Heart left ventricle (tissue), 16 donors: ENCODE results near the gene PLCB2. TPM values are rescaled to one million over a fixed set of nuclear protein-coding genes. Genes with fewer than 3 reads are reported as not detected.

ENCODE experiments used
- ATAC-seq, 4 donors: fragments of 200-7000 bp; cut with Tn5 transposase; one replicate each; pipeline ENCODE4 v1.9.1; 2020 to 2022; ENCODE audit warnings: moderate library complexity in 4 of 4, mild to moderate bottlenecking in 3 of 4, moderate number of reproducible peaks in 1 of 4
- DNase-seq, 5 donors: peaks; one replicate each; pipeline ENCODE4 v3.0.0-alpha.2; 2020
- H3K27ac ChIP-seq, 12 donors: fragments of 200-600 bp; sonication (generic) in 4 of 12; one replicate each; pipeline versions ENCODE4 v1.5.0 to v1.8.0; 2016 to 2022; ENCODE audit warnings: mild to moderate bottlenecking in 2 of 12
- H3K27me3 ChIP-seq, 9 donors: fragments of 200-600 bp; sonication (generic) in 2 of 9; one replicate each; pipeline versions ENCODE4 v1.5.1 to v1.8.0; 2016 to 2022; ENCODE audit warnings: mild to moderate bottlenecking in 3 of 9
- H3K36me3 ChIP-seq, 9 donors: fragments of 200-600 bp; sonication (generic) in 2 of 9; one replicate each; pipeline versions ENCODE4 v1.5.0 to v1.8.0; 2018 to 2022; ENCODE audit warnings: mild to moderate bottlenecking in 2 of 9
- H3K4me1 ChIP-seq, 12 donors: fragments of 200-600 bp; sonication (generic) in 4 of 12; one replicate each; pipeline versions ENCODE4 v1.5.0 to v1.8.0; 2016 to 2022; ENCODE audit warnings: mild to moderate bottlenecking in 3 of 12
- H3K4me3 ChIP-seq, 12 donors: fragments of 200-600 bp; sonication (generic) in 4 of 12; one replicate each; pipeline versions ENCODE4 v1.5.0 to v1.8.0; 2017 to 2022; ENCODE audit warnings: mild to moderate bottlenecking in 9 of 12, moderate library complexity in 4 of 12
- H3K9me3 ChIP-seq, 12 donors: fragments of 200-600 bp; sonication (generic) in 4 of 12; one replicate each; pipeline versions ENCODE4 v1.5.0 to v1.8.0; 2016 to 2022; ENCODE audit warnings: mild to moderate bottlenecking in 1 of 12
- CTCF ChIP-seq, 12 donors: fragments of 200-600 bp; sonication (generic) in 4 of 12; IDR thresholded peaks; one replicate each; pipeline versions ENCODE4 v1.5.0 to v1.8.0; 2018 to 2022; ENCODE audit warnings: antibody characterized with exemption in 12 of 12, mild to moderate bottlenecking in 5 of 12
- POLR2A ChIP-seq, 2 donors: fragments of 450-650 bp; IDR thresholded peaks; one replicate each; pipeline ENCODE4 v1.6.1; 2017; ENCODE audit warnings: antibody characterized with exemption in 2 of 2, mild to moderate bottlenecking in 2 of 2, moderate library complexity in 2 of 2
- WGBS, 4 donors: extraction: QIAGEN DNeasy Blood & Tissue Kit in 2 of 4; methylation state at CpG; one replicate each; pipeline versions ENCODE4 v1.1.5 to v1.1.7; 2013 to 2018; 5-methylcytosine and 5-hydroxymethylcytosine counted together
- intact Hi-C, 10 donors: fragments of 100-400 bp; cut with DNase I; formaldehyde crosslinking; loops; one replicate each; pipeline versions ENCODE4 v1.11.1 to v1.14.2; 2022
- polyA plus RNA-seq, 2 donors: library from polyadenylated mRNA; stranded (reverse); fragments of 200-250 nt; gene quantifications; one replicate each; pipeline ENCODE4 v1.2.3, GENCODE V29; 2013
- total RNA-seq, 9 donors: library from RNA; depleted of rRNA in 2 of 9; stranded (reverse); fragments of >200 nt in 2 of 9; fragmentation: NEBNext Ultra II Directional in 3 of 9; extraction: Animal tissue kit (Norgen Biotek cat#: 25700) in 3 of 9; gene quantifications; one replicate each; pipeline versions ENCODE4 v1.1.0 to v1.2.4, GENCODE V29; 2016 to 2023
- donor health status: ischemic (EF 13 %, LVEDD 7.1; RV severe dilation, severe dysfunction).
- donor health status: healthy with polysubstance abuse.
- donor health status: DM: no; HTN: yes; CAD: no.
- donor health status: DM: no; HTN: no; CAD: no.
- donor health status: ischemic (EF 25% LVEDD 6.9; RV normal size, moderate dysfunction).
- donor health status: ischemic (EF 25% LVEDD 5.7; RV mildly dilated, moderate dysfunction).
- donor health status: healthy.
- donor health status: DM: yes; HTN: yes; CAD: no.
- donor health status: ischemic (EF 35%, LVEDD 5.7; RV mildly dilated, moderate dysfunction).
- donor health status: nonischemic (EF 11% LVEDD 7.7; RV severe dilation, severe dysfunction).
- donor health status: DM: yes; HTN: yes; CAD: no.
- donor health status: PGD.
- donor health status: ischemic (EF 29% LVEDD 5.4; RV normal size, mild dysfunction).
- donor health status: nonischemic (EF 23%, LVEDD 6.1; RV moderate dilation, normal function).

Gene PLCB2
- total and polyA plus RNA-seq, 11 donors, result 1.6 to 46.2 (median 4.8) TPM

- Histone ChIP-seq H3K27ac (peak overlapping the region in 5 of 12 donors; percentile 11 to 86 (median 44)), H3K4me3 (no peak overlapping the region), H3K36me3 (no peaks in the 10 kb centered on the region), H3K9me3 (no peaks in the 10 kb centered on the region), H3K27me3 (no peaks in the 10 kb centered on the region), H3K4me1 (peaks cover 0 to 34% (median 21%) of the 10 kb centered on the region in 12 donors)
- intact Hi-C loops, result loop anchor here in 9 of 10 donors (2.0 to 5.0 kb wide), 6 partner anchors 46 to 571 kb away; partner anchors contain the start of gene VPS18 (in 1 of the 9)
- WGBS, 4 donors, result 0 to 1% (median 1%) methylated on average over 2 of the region's 2 CpGs
- TF ChIP-seq CTCF (IDR thresholded peaks at IDR 0.05), result peak; percentile 86 to 94 (median 89)
- no peak for TF ChIP-seq POLR2A (IDR thresholded peaks at IDR 0.05)
- DNase-seq (peak in 3 of 5 donors; percentile 9 to 65 (median 55)), ATAC-seq (peak in 1 of 4 donors; percentile 28)
Observed at GRCh38 chr15:40320931-40321371, 13.2 kb upstream of the PLCB2 start.

GRCh38 chr15:40320409-40320808 is 12.7 kb upstream of the PLCB2 start:
- ATAC-seq (no peak), DNase-seq (no peak)
- WGBS, 4 donors, result 95 to 100% (median 99%) methylated on average over 1 of the region's 1 CpG
- Histone ChIP-seq H3K27me3 (no peaks in the 10 kb centered on the region), H3K9me3 (no peaks in the 10 kb centered on the region), H3K27ac (peak overlapping the region in 1 of 12 donors; percentile 86), H3K4me3 (no peak overlapping the region), H3K36me3 (no peaks in the 10 kb centered on the region), H3K4me1 (peaks cover 0 to 29% (median 15%) of the 10 kb centered on the region in 12 donors)
- intact Hi-C loops, result loop anchor here in 9 of 10 donors (2.0 to 5.0 kb wide), 6 partner anchors 47 to 572 kb away; partner anchors contain the start of gene VPS18 (in 1 of the 9)
- TF ChIP-seq POLR2A (IDR thresholded peaks at IDR 0.05) (no peak), CTCF (IDR thresholded peaks at IDR 0.05) (no peak)

- Histone ChIP-seq H3K4me3 (no peak overlapping the region), H3K9me3 (no peaks in the 10 kb centered on the region), H3K4me1 (peaks cover 0 to 25% (median 6%) of the 10 kb centered on the region in 12 donors), H3K36me3 (no peaks in the 10 kb centered on the region), H3K27me3 (peaks cover 0 to under 1% (median 0%) of the 10 kb centered on the region in 9 donors), H3K27ac (no peak overlapping the region)
- intact Hi-C loops, result loop anchor here in 2 of 10 donors (10.0 kb wide), 2 partner anchors 83 to 107 kb away; partner anchors contain the start of gene PAK6 (in 1 of the 2)
- no peak for TF ChIP-seq CTCF (IDR thresholded peaks at IDR 0.05)
- no peak for TF ChIP-seq POLR2A (IDR thresholded peaks at IDR 0.05)
- 71 to 86% (median 80%) methylated on average over 4 of the region's 4 CpGs for WGBS, 4 donors
- DNase-seq, result no peak
- ATAC-seq, result no peak
Observed at GRCh38 chr15:40317580-40317979, 9.8 kb upstream of the PLCB2 start.

GRCh38 chr15:40316931-40317330 is 9.2 kb upstream of the PLCB2 start:
- H3K4me3 ChIP-seq, result no peak overlapping the region
- WGBS, 4 donors, result 83 to 89% (median 84%) methylated on average over 3 of the region's 3 CpGs
- peaks cover 0 to 23% (median 6%) of the 10 kb centered on the region in 12 donors for H3K4me1 ChIP-seq
- H3K36me3 ChIP-seq, result no peaks in the 10 kb centered on the region
- ATAC-seq (no peak), DNase-seq (no peak)
- intact Hi-C loops, result loop anchor here in 2 of 10 donors (10.0 kb wide), 2 partner anchors 82 to 108 kb away; partner anchors contain the start of gene PAK6 (in 1 of the 2)
- TF ChIP-seq CTCF (IDR thresholded peaks at IDR 0.05), result no peak
- no peak for TF ChIP-seq POLR2A (IDR thresholded peaks at IDR 0.05)
- H3K9me3 ChIP-seq, result no peaks in the 10 kb centered on the region
- peaks cover 0 to 6% (median 0%) of the 10 kb centered on the region in 9 donors for H3K27me3 ChIP-seq
- no peak overlapping the region for H3K27ac ChIP-seq
